CD4-positive, alpha-beta T cell treated with Interleukin-15 for 4 hours (primary cell): Measurements from ENCODE around the gene BAG5.

Experiments used
- DNase-seq: peaks from one replicate; pipeline ENCODE4 v3.0.0-alpha.2; 2020; ENCODE audit warnings: low spot score

The BAG5 gene

GRCh38 chr14:103563844-103564505, 1.5 kb upstream of the BAG5 start:
- DNase-seq: no peak

GRCh38 chr14:103563226-103563620, 766 bp upstream of the BAG5 start:
- no peak for DNase-seq

DNA sequence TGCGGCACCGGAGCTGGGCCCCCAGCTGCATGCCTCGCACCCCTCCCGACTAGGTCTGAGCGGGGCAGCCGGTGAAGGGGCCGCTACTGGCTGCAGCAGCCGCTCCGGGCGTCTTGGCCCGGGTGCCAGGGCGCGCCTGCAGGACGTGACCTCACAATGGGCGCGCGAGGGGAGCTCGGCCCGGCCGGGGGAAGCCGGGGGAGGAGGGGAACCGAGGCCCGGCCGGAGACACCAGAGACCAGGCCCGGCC, 353 bp downstream of the BAG5 start:
- DNase-seq: no peak

- DNase-seq: peak; percentile 37
Observed at GRCh38 chr14:103561381-103562178, 877 bp downstream of the BAG5 start.

DNA sequence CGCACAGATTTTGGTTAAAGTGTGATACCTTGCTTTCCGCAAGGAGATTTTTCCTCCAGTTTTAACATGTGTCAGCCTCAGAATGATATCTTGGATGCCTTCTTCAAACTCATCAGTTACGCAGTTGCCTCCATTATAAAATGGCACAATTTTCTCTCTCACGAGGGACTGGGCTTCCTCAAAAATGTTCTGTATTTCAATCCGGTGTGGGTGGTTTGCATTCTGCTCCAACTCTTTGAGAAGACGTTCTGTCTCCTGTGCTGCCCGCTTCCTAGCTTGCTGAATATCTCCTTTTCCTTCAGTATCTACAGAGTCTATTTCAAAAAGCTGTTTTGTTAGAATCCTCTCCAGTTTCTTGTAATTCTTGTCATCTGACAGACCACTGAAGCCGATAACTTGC, 1.8 kb downstream of the BAG5 start:
- no peak for DNase-seq

DNA sequence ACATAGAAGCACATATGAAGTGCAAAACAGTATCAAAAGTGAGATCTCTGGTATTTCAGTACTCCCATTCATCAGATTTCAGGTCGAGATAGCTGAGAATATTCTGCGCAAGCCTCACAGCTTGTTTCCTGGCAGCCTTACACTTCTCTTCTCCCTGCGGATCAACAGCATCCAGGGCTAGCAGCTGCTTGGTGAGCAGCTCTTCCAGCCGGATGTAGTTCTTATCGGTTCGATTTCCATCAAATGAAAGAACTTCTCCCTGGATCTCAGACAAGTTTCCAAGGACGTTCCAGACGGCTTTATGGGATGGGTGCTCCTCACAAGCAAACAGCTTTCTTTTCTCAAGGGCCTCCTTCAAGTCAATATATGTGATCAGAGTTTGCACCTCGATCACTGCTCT, 2.7 kb downstream of the BAG5 start:
- DNase-seq: no peak

- no peak for DNase-seq
Observed at GRCh38 chr14:103558071-103558882, 4.2 kb downstream of the BAG5 start.

DNA sequence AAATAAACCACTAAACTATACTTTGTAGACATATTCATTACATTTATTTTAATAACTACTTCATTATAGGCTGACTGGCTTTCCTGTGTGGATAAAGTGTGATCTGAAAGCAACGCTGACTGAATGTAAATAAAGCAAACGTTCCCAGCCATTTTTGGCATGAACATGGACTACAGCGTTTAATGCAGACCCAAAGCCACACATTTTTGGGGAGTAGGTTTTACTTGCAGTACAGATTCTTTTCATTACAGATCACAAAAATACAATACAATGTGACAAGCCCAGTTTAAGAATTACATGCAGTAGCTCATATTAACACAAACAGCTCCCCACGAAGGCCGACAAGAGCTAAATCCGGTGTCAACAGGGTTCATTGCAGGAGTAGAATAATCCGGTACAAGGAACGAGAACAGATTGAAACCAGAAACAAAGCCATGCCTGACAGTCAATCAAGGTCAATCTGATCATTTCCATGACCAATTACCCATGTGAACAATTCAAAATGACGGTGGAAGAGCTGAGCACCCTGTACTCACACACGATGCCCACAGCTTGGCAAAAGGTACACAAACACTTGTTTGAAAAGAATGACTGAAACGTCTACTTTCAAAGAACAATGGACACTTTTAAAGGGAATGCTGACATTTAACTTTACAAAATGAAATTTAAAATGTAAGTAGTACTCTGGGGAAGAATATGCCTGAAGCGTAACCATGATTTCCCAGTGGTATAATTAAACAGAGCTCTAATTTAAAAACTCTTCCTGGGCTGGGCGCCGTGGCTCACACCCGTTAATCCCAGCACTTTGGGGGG, 5.3 kb downstream of the BAG5 start:
- no peak for DNase-seq

DNA sequence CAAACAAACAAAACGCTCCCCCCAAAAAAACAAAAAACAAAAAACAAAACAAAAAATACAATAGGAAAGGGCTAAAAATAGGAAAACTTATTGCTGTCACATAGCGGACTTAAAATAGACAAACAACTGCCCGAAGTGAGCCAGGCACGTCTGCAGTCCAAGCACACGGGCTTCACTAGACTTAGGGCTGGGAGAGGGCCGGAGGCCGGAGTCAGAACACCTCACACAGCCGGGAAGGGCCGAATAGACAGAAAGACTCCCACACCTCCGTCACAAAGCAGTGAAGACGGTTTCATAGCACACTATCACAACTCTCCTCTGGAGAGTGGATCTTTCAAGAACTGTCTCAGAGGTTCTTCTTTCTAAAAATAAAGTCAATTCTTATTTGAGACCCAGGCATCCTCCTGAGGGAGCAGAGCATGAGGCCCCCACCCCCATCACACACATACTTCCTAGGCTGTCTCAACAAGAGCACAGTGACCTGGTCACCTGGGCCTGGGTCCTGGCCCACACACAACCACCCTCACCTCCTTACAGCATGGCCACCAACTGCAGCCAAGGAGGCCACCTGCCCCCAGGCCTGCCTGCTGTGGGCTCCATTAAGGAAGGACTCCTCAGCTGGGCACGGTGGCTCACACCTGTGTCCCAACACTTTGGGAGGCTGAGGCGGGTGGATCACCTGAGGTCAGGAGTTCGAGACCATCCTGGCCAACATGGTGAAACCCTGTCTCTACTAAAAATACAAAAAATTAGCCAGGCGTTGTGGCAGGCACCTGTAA, 6.7 kb downstream of the BAG5 start:
- no peak for DNase-seq

- no peak for DNase-seq
Observed at GRCh38 chr14:103552846-103553210, 9.6 kb downstream of the BAG5 start.

- no peak for DNase-seq
Observed at GRCh38 chr14:103552011-103552845, 10.2 kb downstream of the BAG5 start.

DNA sequence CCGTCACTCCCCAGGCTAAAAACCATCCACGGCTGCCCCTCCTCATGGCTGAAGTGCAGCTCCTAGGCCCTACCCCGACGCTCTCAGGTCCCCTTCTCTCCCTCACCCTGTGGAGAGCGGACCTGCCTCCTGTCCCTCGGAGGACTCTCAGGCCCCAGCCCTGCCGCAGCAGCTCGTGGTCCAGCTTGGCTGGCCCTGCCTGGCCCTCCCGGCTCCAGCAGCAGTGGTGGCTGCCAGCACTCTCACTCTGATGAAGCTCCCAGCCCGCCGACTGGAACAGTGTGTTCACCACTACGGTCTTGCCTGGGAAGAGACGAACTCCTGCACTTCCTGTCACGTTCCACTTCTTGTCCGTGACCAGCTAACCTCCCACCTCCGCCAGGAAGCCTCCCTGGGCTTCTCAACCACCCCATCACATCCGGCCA, 11.1 kb downstream of the BAG5 start:
- DNase-seq: no peak

DNA sequence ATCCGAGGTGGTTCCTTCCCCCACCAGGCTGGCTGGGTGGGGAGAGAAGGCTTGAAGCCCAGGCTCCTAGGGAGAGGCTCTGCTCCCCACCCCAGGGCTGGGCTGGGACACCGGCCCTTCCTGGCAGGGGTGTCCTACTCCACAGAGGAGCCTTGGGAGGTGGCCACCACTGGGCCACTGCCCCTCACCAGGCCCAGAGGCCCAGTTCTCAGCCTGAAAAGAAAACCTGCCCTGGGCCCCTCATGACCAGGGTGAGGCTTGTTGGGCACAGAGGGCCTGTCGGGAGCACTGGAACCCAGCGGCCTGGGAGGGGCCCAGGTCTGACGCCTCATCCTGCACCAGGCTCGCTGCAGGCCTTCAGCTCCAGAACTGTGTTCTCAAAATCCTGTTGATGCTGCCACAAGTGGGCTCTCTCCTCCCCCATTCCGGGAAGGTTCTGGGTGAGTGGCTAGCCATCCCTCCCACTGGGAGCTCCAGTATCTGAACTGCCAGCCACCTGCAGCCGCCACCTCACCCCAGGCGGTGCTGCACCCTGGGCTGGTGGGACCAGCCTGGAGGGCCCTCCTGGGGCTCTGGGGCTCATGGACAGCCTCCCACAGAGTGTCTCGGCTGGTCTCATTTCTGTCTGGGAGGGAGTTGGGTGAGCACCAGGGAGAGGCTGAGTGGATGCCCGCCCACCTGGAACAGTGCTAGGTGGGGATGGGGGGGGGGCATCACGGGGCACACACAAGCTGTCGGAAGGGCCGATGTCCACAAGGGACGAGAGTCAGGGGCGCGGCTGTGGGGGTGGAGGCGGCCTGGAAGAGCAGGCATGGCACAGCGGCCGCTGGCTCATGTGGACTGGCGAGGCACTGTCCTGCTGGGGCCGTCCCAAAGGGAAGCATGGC, 11.8 kb downstream of the BAG5 start:
- DNase-seq: no peak

- no peak for DNase-seq
Observed at GRCh38 chr14:103549361-103550311, 12.8 kb downstream of the BAG5 start.

- no peak for DNase-seq
Observed at GRCh38 chr14:103548463-103549351, 13.8 kb downstream of the BAG5 start.

- no peak for DNase-seq
Observed at GRCh38 chr14:103547941-103548462, 14.5 kb downstream of the BAG5 start.

GRCh38 chr14:103547455-103547940, 15.0 kb downstream of the BAG5 start:
- no peak for DNase-seq
